Erythroblast (primary cell): Measurements from ENCODE around the gene ADAMTS2.

ENCODE experiments used
- GATA1 ChIP-seq: IDR thresholded peaks from 2 replicates; pipeline ENCODE4 v1.6.1; 2011; ENCODE audit warnings: low read depth, mild to moderate bottlenecking, control low read depth, low read length, moderate library complexity
- POLR2A ChIP-seq: IDR thresholded peaks from 2 replicates; pipeline ENCODE4 v1.6.1; 2011; ENCODE audit warnings: mild to moderate bottlenecking, low read length

DNA sequence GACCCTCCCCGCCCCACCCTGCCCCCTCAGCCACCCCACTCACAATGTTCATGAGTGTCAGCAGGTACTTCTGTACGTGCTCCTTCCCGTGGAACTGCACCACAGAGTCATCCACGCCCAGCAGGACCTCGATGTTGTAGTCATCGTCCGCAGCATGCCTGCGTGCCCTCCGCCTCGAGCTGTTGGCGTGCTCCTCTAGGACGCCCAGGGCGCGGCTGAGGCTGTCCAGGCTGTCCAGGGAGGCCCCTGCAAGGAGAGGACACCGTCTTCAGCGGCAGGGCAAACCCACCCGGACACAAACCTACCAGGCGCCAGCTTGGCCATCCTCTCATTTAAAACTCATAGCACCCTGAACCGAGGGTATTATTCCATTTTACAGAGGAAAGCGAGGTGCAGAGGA is 137.8 kb downstream of the ADAMTS2 start:
- TF ChIP-seq POLR2A (no peak), GATA1 (no peak)
